Right ventricle myocardium superior (tissue), 1 donor: ENCODE data around the gene PGP. TPM values are rescaled to one million over a fixed set of nuclear protein-coding genes. Genes with fewer than 3 reads are reported as not detected.
A peak's percentile ranks its signal among the peaks of the same experiment; 100 is the strongest.

ENCODE experiments used
- ATAC-seq: fragments of 200-7000 bp; cut with Tn5 transposase; one replicate; pipeline ENCODE4 v1.9.1; 2020; ENCODE audit warnings: mild to moderate bottlenecking; ENCODE audit not compliant: poor library complexity
- DNase-seq: peaks from one replicate; pipeline ENCODE4 v3.0.0-alpha.2; 2020
- intact Hi-C: fragments of 100-400 bp; cut with DNase I; formaldehyde crosslinking; loops from one replicate; pipeline ENCODE4 v1.11.2; 2022
- total RNA-seq: library from RNA; stranded (reverse); fragmentation: NEBNext Ultra II Directional; extraction: Animal tissue kit (Norgen Biotek cat#: 25700); gene quantifications from one replicate; pipeline ENCODE4 v1.2.1, GENCODE V29; 2021
- donor health status: DM: no; HTN: yes; CAD: no; lungs with severe emphysema.

PGP gene
- total RNA-seq, 1 donor from 2014 or later: 34.7 TPM

- ATAC-seq (peak; percentile 4), DNase-seq (no peak)
- intact Hi-C loops: no loop called here
These were observed 23.8 kb downstream of the PGP start for GRCh38 chr16:2190659-2191445.

GRCh38 chr16:2190002-2190658, 24.5 kb downstream of the PGP start:
- intact Hi-C loops: no loop called here
- no peak for DNase-seq

DNA sequence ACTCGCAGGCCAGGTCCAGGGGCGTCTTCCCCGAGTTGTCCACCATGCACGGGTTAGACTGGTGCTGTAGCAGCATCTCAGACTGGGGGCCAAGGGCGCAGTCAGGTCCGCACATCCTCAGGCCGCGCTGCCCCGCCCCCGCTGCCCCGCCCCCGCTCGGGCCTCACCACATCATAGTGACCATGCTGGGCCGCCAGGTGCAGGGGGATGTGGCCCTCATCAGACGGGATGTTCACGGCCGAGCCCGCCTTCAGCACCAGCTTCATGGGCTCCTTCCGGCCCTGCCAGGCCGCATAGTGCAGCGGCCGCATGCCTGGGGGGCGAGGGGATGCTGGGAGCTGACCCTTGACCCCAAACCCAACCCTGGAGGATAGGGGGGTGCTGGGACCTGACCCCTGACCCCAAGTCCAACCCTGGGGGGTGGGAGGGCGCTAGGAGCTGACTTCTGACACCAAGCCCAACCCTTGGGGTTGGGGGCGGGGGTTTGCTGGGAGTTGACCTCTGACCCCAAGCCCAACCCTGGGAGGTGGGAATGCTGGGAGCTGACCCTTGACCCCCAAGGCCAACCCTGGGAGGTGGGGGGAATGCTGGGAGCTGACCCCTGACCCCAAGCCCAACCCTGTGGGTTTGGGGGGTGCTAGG, 25.3 kb downstream of the PGP start:
- DNase-seq: no peak
- ATAC-seq: no peak
- intact Hi-C loops: loop anchor here (10.0 kb wide), 1 partner anchor 55 kb away; no protein-coding TSS in a partner anchor

More at GRCh38 chr16:2190002-2190658, 24.5 kb downstream of the PGP start:
- no peak for ATAC-seq

- ATAC-seq (no peak), DNase-seq (no peak)
- intact Hi-C loops: loop anchor here (10.0 kb wide), 1 partner anchor 56 kb away; no protein-coding TSS in a partner anchor
These were observed 26.2 kb downstream of the PGP start for GRCh38 chr16:2188395-2188794.

GRCh38 chr16:2187212-2187611, 27.4 kb downstream of the PGP start:
- ATAC-seq: no peak
- no peak for DNase-seq
- intact Hi-C loops: loop anchor here (10.0 kb wide), 1 partner anchor 58 kb away; no protein-coding TSS in a partner anchor

DNA sequence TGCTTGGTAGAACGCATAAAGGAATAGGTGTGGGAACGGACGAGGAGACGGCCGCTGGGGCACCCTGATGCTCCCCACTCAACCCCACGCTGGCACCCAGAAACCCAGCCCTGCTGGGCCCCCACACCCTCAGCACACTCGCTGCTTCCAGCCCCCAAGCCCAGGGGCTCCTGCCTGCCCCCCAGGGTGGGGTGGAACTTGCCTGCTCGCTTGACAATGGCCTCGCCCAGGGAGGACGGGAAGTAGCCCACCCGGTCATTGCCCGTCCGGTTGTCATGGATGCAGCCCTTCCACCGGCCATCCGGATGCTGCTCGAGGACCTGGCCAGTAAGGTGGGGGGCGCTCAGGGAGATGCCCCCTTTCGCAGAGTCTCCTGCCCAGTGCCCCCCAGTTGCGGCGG, 28.1 kb downstream of the PGP start:
- ATAC-seq (no peak), DNase-seq (no peak)
- intact Hi-C loops: loop anchor here (10.0 kb wide), 1 partner anchor 58 kb away; no protein-coding TSS in a partner anchor

DNA sequence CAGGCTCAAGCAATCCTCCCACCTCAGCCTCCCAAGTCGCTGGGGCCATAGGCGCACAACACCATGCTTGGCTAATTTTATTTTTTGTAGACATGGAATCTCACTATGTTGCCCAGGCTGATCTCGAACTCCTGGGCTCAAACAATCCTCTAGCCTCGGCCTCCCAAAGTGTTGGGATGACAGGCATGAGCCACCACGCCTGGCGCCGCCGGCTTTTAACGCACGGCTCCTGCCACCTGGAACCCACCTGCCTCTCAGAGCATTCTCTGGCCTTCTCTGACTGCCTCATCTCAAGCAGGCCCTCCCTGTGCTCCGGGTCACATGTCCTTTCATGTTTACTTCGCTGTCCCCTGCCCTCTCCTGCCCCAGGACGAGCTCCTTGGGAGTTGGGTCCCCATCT, 28.6 kb downstream of the PGP start:
- DNase-seq (no peak), ATAC-seq (no peak)
- intact Hi-C loops: loop anchor here (10.0 kb wide), 1 partner anchor 59 kb away; no protein-coding TSS in a partner anchor

GRCh38 chr16:2184962-2185361, 29.7 kb downstream of the PGP start:
- intact Hi-C loops: loop anchor here (10.0 kb wide), 1 partner anchor 60 kb away; no protein-coding TSS in a partner anchor
- DNase-seq: no peak
- ATAC-seq: no peak

DNA sequence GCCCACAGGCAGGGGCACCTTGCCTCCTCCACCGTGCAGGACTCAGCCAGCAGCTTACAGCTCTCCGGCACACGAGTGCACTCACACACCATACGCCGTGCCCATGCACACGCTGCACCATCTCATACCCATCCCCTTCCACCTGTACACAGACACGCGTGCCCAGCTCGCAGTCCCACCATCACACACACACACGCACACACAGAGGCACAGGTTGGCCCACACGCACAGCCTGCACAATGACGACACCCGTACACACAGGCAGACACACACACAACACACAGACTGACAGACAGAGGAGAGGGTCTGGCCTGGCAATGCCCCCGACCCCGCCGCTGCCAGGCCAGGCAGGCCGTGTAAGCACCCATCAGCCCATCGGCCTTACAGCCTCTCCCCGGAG, 30.3 kb downstream of the PGP start:
- ATAC-seq: no peak
- intact Hi-C loops: loop anchor here (10.0 kb wide), 1 partner anchor 60 kb away; no protein-coding TSS in a partner anchor
- no peak for DNase-seq

DNA sequence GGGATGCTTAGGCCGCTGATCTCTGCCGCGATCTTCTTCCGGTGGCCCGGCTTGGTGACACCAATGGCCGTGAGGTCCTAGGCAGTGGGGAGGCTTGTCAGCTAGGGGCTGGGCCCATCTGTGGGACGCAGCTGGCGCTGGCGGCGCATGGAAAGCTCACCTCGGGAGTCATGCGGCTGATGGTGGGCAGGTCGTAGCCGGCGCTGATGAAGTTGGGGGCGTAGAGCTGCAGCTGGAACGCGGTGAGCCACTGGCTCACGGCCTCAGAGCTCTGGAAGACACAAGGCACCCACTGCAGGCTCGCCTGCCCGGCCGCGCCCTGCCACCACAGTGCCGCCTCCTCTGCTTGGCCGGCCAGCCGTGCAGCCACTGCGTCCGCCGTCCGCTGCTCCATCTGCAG, 31.0 kb downstream of the PGP start:
- ATAC-seq: no peak
- intact Hi-C loops: loop anchor here (10.0 kb wide), 1 partner anchor 61 kb away; no protein-coding TSS in a partner anchor

GRCh38 chr16:2181952-2182351, 32.7 kb downstream of the PGP start:
- ATAC-seq: no peak
- no peak for DNase-seq
- intact Hi-C loops: loop anchor here (10.0 kb wide), 1 partner anchor 63 kb away; no protein-coding TSS in a partner anchor

More for the DNA sequence above, 31.0 kb downstream of the PGP start:
- DNase-seq: no peak

DNA sequence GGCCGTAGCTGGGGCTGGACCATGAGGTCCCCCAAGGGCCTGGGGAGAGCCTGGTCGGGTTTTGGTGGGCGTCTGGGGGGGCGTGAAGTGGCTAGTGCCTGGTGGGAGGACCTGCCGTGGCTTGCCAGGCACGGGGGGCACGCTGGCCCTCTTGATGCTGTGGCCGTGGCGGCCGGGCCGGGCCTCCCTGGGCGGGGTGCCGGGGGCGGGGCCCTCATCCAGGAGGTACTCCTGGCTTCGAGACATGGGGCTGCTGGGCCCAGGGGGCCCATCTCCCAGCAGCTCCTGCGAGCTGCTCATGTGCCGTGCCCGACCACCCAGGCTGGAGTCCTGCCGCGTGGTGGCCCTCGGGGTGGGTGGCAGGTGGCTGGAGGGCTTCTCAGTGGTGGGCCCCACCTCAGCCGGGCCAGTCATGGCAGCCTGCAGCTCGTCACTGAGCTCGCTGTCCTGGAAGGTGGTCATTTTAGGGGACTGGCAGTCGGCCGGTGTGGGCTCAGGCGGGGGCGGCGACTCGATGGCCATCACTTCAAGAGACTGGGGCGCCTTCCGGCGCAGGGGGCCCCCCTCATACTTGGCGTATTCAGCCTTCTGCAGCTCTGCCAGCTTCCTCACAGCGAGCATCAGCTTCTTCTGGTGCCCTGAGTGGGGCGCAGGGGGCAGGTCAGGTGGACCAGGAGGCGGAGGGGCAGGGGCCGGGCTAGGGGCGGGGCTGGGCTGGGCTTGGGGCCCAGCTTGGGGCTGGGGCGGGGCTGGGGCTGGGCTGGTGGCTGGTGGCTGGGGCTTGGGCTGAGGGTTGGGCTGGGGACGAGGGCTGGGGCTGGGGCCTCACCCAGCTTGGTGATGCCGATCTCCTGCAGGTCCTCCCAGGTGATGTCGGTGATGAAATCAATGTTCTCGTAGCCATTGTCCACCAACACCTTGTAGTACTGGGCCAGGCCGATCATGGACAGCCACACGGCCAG, 33.4 kb downstream of the PGP start:
- no peak for DNase-seq

GRCh38 chr16:2180461-2180860, 34.2 kb downstream of the PGP start:
- ATAC-seq: no peak
- DNase-seq: no peak
- intact Hi-C loops: loop anchor here (10.0 kb wide), 1 partner anchor 64 kb away; no protein-coding TSS in a partner anchor

More for the DNA sequence above, 33.4 kb downstream of the PGP start:
- intact Hi-C loops: loop anchor here (10.0 kb wide), 1 partner anchor 64 kb away; no protein-coding TSS in a partner anchor
- ATAC-seq: no peak

DNA sequence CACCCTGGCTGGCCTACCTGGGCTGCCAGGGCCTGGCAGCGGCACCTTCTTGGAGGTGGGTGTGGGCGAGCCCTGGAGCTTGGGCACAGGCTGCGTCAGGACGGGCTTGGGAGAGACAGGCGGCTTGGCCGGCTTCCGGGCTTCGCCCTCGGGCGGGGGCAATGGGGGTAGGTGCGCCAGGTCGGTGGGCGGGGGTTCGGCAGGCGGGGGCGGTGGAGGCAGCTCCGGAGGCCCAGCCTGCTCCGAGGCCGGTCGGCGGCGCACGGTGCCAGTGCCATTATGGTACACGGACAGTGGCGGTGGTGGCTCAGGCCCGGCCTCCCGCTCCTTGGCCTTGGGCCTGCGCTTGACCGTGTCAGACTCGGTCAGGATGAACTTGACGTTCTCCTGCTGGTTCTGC, 35.1 kb downstream of the PGP start:
- DNase-seq: no peak
- no peak for ATAC-seq
- intact Hi-C loops: no loop called here

- no peak for ATAC-seq
- intact Hi-C loops: no loop called here
These were observed 35.5 kb downstream of the PGP start for GRCh38 chr16:2179107-2179501.

GRCh38 chr16:2178321-2179106, 36.1 kb downstream of the PGP start:
- DNase-seq (no peak), ATAC-seq (no peak)
- intact Hi-C loops: no loop called here

More at GRCh38 chr16:2179107-2179501, 35.5 kb downstream of the PGP start:
- no peak for DNase-seq

DNA sequence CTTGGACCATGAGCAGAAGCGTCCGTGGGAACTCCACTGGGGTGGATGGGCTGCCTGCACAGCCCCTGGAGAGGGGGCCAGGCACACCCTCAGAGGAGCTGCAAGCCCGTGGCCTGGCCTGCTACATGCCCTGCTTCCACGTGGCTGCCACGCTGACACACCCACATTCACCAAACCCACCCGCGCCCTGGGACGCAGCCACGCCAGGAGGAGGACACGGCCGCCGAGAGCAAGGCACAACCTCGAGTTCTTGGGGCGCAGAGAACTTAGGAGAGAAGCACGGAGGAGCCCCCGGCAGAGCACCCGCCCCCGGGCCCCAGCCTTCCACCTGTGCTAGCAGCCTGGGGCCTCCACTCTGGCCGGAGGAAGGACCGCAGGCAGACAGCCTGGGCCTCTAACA, 37.1 kb downstream of the PGP start:
- intact Hi-C loops: no loop called here
- ATAC-seq (no peak), DNase-seq (no peak)
